A549 (cell line): ENCODE measurements around the gene S1PR1. TPM values are rescaled to one million over a fixed set of nuclear protein-coding genes. Genes with fewer than 3 reads are reported as not detected.

Experiments
- ATAC-seq, 2 experiments: fragments of 200-7000 bp in 1 of 2; fragments of >200 bp in 1 of 2; cut with Nextera tagmentation in 1 of 2; cut with Tn5 transposase in 1 of 2; 3 replicates each; pipeline versions ENCODE4 v1.8.0 to v1.9.1; 2018 to 2020; ENCODE audit warnings: mild to moderate bottlenecking in 1 of 2, moderate library complexity in 1 of 2
- CTCF ChIA-PET: fragments of 300-600 bp; sonication (Branson Sonifier 250); formaldehyde crosslinking; extraction: SDS; loops from one replicate; lab custom pipeline; 2021; ENCODE audit warnings: antibody characterized with exemption, inconsistent platforms; lab: Yijun Ruan, JAX
- POLR2A ChIA-PET: fragments of 350-600 bp; formaldehyde crosslinking; extraction: SDS; loops from one replicate; lab custom pipeline; 2021; ENCODE audit warnings: antibody characterized with exemption, inconsistent platforms; lab: Yijun Ruan, JAX
- DNase-seq, 2 experiments: peaks; one replicate each; pipeline versions ENCODE4 v3.0.0 to v3.0.0-alpha.2; 2011 to 2016; ENCODE audit warnings: low read depth in 1 of 2, low spot score in 1 of 2
- FAIRE-seq: peaks from 2 replicates; lab custom pipeline; 2011; peaks lifted over from hg19 to GRCh38; lab: Jason Lieb, UNC
- H3K27ac ChIP-seq, 2 experiments: fragments of >200 bp; sonication (Bioruptor Twin); formaldehyde crosslinking; 3 replicates each; pipeline ENCODE4 v1.5.1; 2016 to 2017
- H3K4me1 ChIP-seq: fragments of >200 bp; sonication (Bioruptor Twin); formaldehyde crosslinking; 3 replicates; pipeline ENCODE4 v1.6.1; 2016
- H3K4me2 ChIP-seq: fragments of >200 bp; sonication (Bioruptor Twin); formaldehyde crosslinking; 3 replicates; pipeline ENCODE4 v1.6.1; 2016
- H3K4me3 ChIP-seq: fragments of >200 bp; sonication (Bioruptor Twin); formaldehyde crosslinking; 3 replicates; pipeline ENCODE4 v1.5.1; 2016
- H3K9me3 ChIP-seq: fragments of >200 bp; sonication (Bioruptor Twin); formaldehyde crosslinking; 3 replicates; pipeline ENCODE4 v1.6.1; 2016
- CBX8 ChIP-seq: fragments of 200-600 bp; sonication (generic); IDR thresholded peaks from 2 replicates; pipeline ENCODE4 v1.6.1; 2016
- CHD4 ChIP-seq: fragments of 200-600 bp; sonication (generic); IDR thresholded peaks from 2 replicates; pipeline ENCODE4 v1.6.1; 2016; ENCODE audit warnings: antibody characterized with exemption, mild to moderate bottlenecking, borderline replicate concordance
- CTCF ChIP-seq: fragments of >200 bp; sonication (Bioruptor Twin); formaldehyde crosslinking; IDR thresholded peaks from 3 replicates; pipeline ENCODE4 v1.5.1; 2016
- E2F6 ChIP-seq: IDR thresholded peaks from 2 replicates; pipeline ENCODE4 v1.6.1; 2012; ENCODE audit warnings: low read depth, borderline replicate concordance
- EHF ChIP-seq: fragments of 250-450 bp; sonication (Bioruptor Pico); IDR thresholded peaks from 2 replicates; pipeline ENCODE4 v1.5.0; 2020; ENCODE audit warnings: mild to moderate bottlenecking
- EP300 ChIP-seq, 2 experiments: fragments of >200 bp; sonication (Bioruptor Twin); formaldehyde crosslinking; IDR thresholded peaks; 2 replicates in 1 of 2; 3 replicates in 1 of 2; pipeline ENCODE4 v1.6.1; 2016 to 2017
- ESRRA ChIP-seq: fragments of 150-350 bp; IDR thresholded peaks from 2 replicates; pipeline ENCODE4 v1.6.1; 2014; ENCODE audit warnings: mild to moderate bottlenecking, low read length, borderline replicate concordance
- FOSB ChIP-seq: fragments of 250-450 bp; sonication (Bioruptor Pico); IDR thresholded peaks from 2 replicates; pipeline ENCODE4 v1.5.0; 2020; ENCODE audit warnings: mild to moderate bottlenecking, moderate library complexity
- GATA3 ChIP-seq: IDR thresholded peaks from 2 replicates; pipeline ENCODE4 v1.6.1; 2012; ENCODE audit warnings: borderline replicate concordance
- HES2 ChIP-seq: fragments of >200 bp; sonication (Bioruptor Twin); formaldehyde crosslinking; IDR thresholded peaks from 2 replicates; pipeline ENCODE4 v1.6.1; 2016
- HEYL ChIP-seq: fragments of 250-450 bp; sonication (Bioruptor Pico); IDR thresholded peaks from 2 replicates; pipeline ENCODE4 v1.8.0; 2021; ENCODE audit warnings: mild to moderate bottlenecking, moderate library complexity
- JUNB ChIP-seq: fragments of >200 bp; sonication (Bioruptor Twin); formaldehyde crosslinking; IDR thresholded peaks from 2 replicates; pipeline ENCODE4 v1.6.1; 2016
- KDM1A ChIP-seq: fragments of 200-600 bp; sonication (generic); IDR thresholded peaks from 2 replicates; pipeline ENCODE4 v1.6.1; 2016; ENCODE audit warnings: low read depth, mild to moderate bottlenecking
- MAZ ChIP-seq: fragments of 150-350 bp; IDR thresholded peaks from 2 replicates; pipeline ENCODE4 v1.6.1; 2014; ENCODE audit warnings: antibody characterized with exemption, low read depth, low read length, borderline replicate concordance
- MYC ChIP-seq: IDR thresholded peaks from 2 replicates; pipeline ENCODE4 v1.6.1; 2012; ENCODE audit warnings: mild to moderate bottlenecking, inconsistent platforms, low read length, improper control_type of control experiment, borderline replicate concordance
- PBX3 ChIP-seq: IDR thresholded peaks from 2 replicates; pipeline ENCODE4 v1.6.1; 2012
- RARB ChIP-seq: fragments of 250-450 bp; sonication (Bioruptor Pico); IDR thresholded peaks from 2 replicates; pipeline ENCODE4 v1.8.0; 2021; ENCODE audit warnings: mild to moderate bottlenecking, moderate library complexity
- SMC3 ChIP-seq: fragments of >200 bp; sonication (Bioruptor Twin); formaldehyde crosslinking; IDR thresholded peaks from 3 replicates; pipeline ENCODE4 v1.6.1; 2018; ENCODE audit warnings: inconsistent platforms
- TFCP2L1 ChIP-seq: fragments of 250-450 bp; sonication (Bioruptor Pico); IDR thresholded peaks from 2 replicates; pipeline ENCODE4 v1.5.0; 2021; ENCODE audit warnings: mild to moderate bottlenecking
- TP53 ChIP-seq: fragments of 250-450 bp; sonication (Bioruptor Pico); IDR thresholded peaks from 2 replicates; pipeline ENCODE4 v1.5.0; 2021; ENCODE audit warnings: mild to moderate bottlenecking, moderate library complexity
- WGBS: methylation state at CpG from one replicate; pipeline ENCODE4 v1.1.6; 2017; ENCODE audit errors: missing lambda C conversion rate; 5-methylcytosine and 5-hydroxymethylcytosine counted together
- polyA plus RNA-seq, 4 experiments: library from polyadenylated mRNA; depleted of rRNA in 3 of 4; stranded (reverse); fragments of >200 nt; fragmentation: RNase III in 1 of 4; extraction: RNeasy Plus Mini Kit Qiagen cat#74134 plus additional on column Dnase treatment in 1 of 4; gene quantifications; 2 replicates in 3 of 4; 3 replicates in 1 of 4; pipeline ENCODE4 v1.2.3, GENCODE V29; 2011 to 2017

Gene S1PR1
- polyA plus RNA-seq, 2 of the 4 experiments (the other 2 are of a cell fraction) = 0.06 TPM; not detected in 1

- Histone ChIP-seq H3K27ac (no peak overlapping the region), H3K9me3 (no peaks in the 10 kb centered on the region), H3K4me2 (no peak overlapping the region), H3K4me3 (no peak overlapping the region), H3K4me1 (peaks cover 6% of the 10 kb centered on the region; the same call in 1 of the 3 replicates)
- TF ChIP-seq TP53 (CRISPR knock-in tag) = no peak
- TF ChIP-seq GATA3 = no peak
- TF ChIP-seq CBX8 = no peak
- no peak for TF ChIP-seq E2F6
- TF ChIP-seq JUNB = no peak
- no peak for TF ChIP-seq FOSB (CRISPR knock-in tag)
- no peak for TF ChIP-seq EHF (CRISPR knock-in tag)
- no peak for TF ChIP-seq KDM1A
- no peak for TF ChIP-seq PBX3
- no peak for TF ChIP-seq ESRRA
- TF ChIP-seq CTCF = no peak
- TF ChIP-seq TFCP2L1 = no peak
- CTCF ChIA-PET = no interaction called here
- FAIRE-seq (no peak), ATAC-seq (no peak), DNase-seq (no peak)
- POLR2A ChIA-PET = no interaction called here
Observed at GRCh38 chr1:101241485-101242225, 4.8 kb downstream of the S1PR1 start.

GRCh38 chr1:101242324-101243050 lies 5.7 kb downstream of the S1PR1 start:
- WGBS = 49% methylated on average over 2 of the region's 2 CpGs
- H3K27ac ChIP-seq = no peak overlapping the region
- no peak overlapping the region for H3K4me3 ChIP-seq
- TF ChIP-seq SMC3 (no peak), CBX8 (no peak), HES2 (no peak), CHD4 (no peak), HEYL (CRISPR knock-in tag) (no peak), PBX3 (no peak), MAZ (no peak), E2F6 (no peak), EP300 (IDR thresholded peaks at IDR 0.05) (no peak), RARB (no peak), ESRRA (no peak), MYC (no peak)
- no peak for ATAC-seq
- H3K9me3 ChIP-seq = no peaks in the 10 kb centered on the region
- peaks cover 1% of the 10 kb centered on the region; the same call in 1 of the 3 replicates for H3K4me1 ChIP-seq
- no peak overlapping the region for H3K4me2 ChIP-seq
- POLR2A ChIA-PET = no interaction called here
- no peak for DNase-seq
- CTCF ChIA-PET = no interaction called here
- no peak for FAIRE-seq
